Stomach (tissue), 9 donors: ENCODE measurements around the gene CHPF. TPM values are rescaled to one million over a fixed set of nuclear protein-coding genes. Genes with fewer than 3 reads are reported as not detected.

Experiments
- DNase-seq, 2 donors: peaks; one replicate each; pipeline versions ENCODE4 v3.0.0 to v3.0.0-alpha.2; 2013 to 2019
- H3K27ac ChIP-seq, 5 donors: fragments of 200-600 bp in 4 of 5; sonication (generic) in 4 of 5; one replicate each; pipeline ENCODE4 v1.5.1; 2013 to 2019; ENCODE audit warnings: mild to moderate bottlenecking in 1 of 5, moderate library complexity in 1 of 5
- H3K27me3 ChIP-seq, 3 donors: fragments of 200-600 bp; sonication (generic); one replicate each; pipeline ENCODE4 v1.5.1; 2017 to 2019; ENCODE audit warnings: mixed run types in 1 of 3
- H3K36me3 ChIP-seq, 4 donors: fragments of 200-600 bp; sonication (generic); 1 replicate in 3 of 4; 2 replicates in 1 of 4; pipeline ENCODE4 v1.5.1; 2016 to 2019
- H3K4me1 ChIP-seq, 4 donors: fragments of 200-600 bp; sonication (generic); one replicate each; pipeline ENCODE4 v1.5.1; 2016 to 2019
- H3K4me3 ChIP-seq, 4 donors: fragments of 200-600 bp; sonication (generic) in 3 of 4; one replicate each; pipeline ENCODE4 v1.5.1; 2016 to 2019; ENCODE audit warnings: mild to moderate bottlenecking in 1 of 4
- H3K9me3 ChIP-seq, 4 donors: fragments of 200-600 bp; sonication (generic); one replicate each; pipeline ENCODE4 v1.5.1; 2016 to 2019
- EP300 ChIP-seq: sonication (generic); formaldehyde crosslinking; IDR thresholded peaks from one replicate; pipeline ENCODE4 v1.6.1; 2017; ENCODE audit warnings: antibody characterized with exemption
- POLR2A ChIP-seq, 4 donors: fragments of 450-650 bp; IDR thresholded peaks; one replicate each; pipeline ENCODE4 v1.6.1; 2016; ENCODE audit warnings: antibody characterized with exemption in 4 of 4, control low read depth in 2 of 4, mild to moderate bottlenecking in 1 of 4, moderate library complexity in 1 of 4
- POLR2AphosphoS5 ChIP-seq, 3 donors: sonication (generic); formaldehyde crosslinking; IDR thresholded peaks; one replicate each; pipeline ENCODE4 v1.6.1; 2016; ENCODE audit warnings: antibody characterized with exemption in 3 of 3
- WGBS, 5 donors: extraction: QIAGEN DNeasy Blood & Tissue Kit in 3 of 5; methylation state at CpG; one replicate each; pipeline versions ENCODE4 v1.1.5 to v1.1.7; 2013 to 2018; 5-methylcytosine and 5-hydroxymethylcytosine counted together
- intact Hi-C: fragments of 100-400 bp; cut with DNase I; formaldehyde crosslinking; loops from one replicate; pipeline ENCODE4 v1.15.1; 2023; ENCODE audit warnings: low total_unique reads
- polyA plus RNA-seq, 3 donors: library from polyadenylated mRNA; stranded (reverse); fragments of 200-250 nt; gene quantifications; one replicate each; pipeline ENCODE4 v1.2.3, GENCODE V29; 2013
- total RNA-seq, 5 donors: library from RNA; depleted of rRNA; stranded (reverse); fragments of >200 nt; gene quantifications; one replicate each; pipeline versions ENCODE4 v1.1.0 to v1.2.3, GENCODE V29; 2014 to 2016
- TF ChIP-seq, protein P1 (sequence below), 7 experiments: fragments of 450-650 bp in 4 of 7; fragments of 200-600 bp in 3 of 7; sonication (generic) in 3 of 7; IDR thresholded peaks; one replicate each; pipeline ENCODE4 v1.5.1; 2016 to 2019; ENCODE audit warnings: antibody characterized with exemption in 7 of 7, control low read depth in 2 of 7, mild to moderate bottlenecking in 1 of 7
- donor health status: healthy with polysubstance abuse.
- donor health status: Bipolar disorder and iron deficiency.
- donor health status: healthy.

Gene CHPF
- total and polyA plus RNA-seq, 8 donors: 10.8 to 119 (median 45.7) TPM

DNA sequence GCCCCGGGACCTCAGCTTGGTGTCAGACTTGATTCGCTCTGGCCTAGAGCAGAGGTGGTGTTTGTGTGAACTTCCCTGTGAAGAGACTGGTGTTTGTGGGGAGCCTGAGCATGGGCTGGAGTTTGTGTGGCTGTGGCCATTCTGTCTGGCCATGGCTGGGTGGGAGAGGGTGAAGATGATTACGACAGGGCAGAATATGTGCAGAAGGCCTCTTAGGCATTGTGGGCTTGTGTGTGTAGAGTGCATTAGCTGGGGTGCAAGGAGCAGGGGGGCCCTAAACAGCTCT, 17.2 kb upstream of the CHPF start:
- no peak overlapping the region for H3K27ac ChIP-seq
- 76 to 92% (median 89%) methylated on average over 3 of the region's 3 CpGs for WGBS, 5 donors
- TF ChIP-seq POLR2A (IDR thresholded peaks at IDR 0.05) (no peak), POLR2AphosphoS5 (IDR thresholded peaks at IDR 0.05) (no peak)
- no peak overlapping the region for H3K4me3 ChIP-seq
- H3K4me1 ChIP-seq: peaks cover 0 to 8% (median 0%) of the 10 kb centered on the region in 4 donors
- DNase-seq: no peak
- peaks cover 0 to 60% (median 14%) of the 10 kb centered on the region in 4 donors for H3K36me3 ChIP-seq
- H3K27me3 ChIP-seq: no peaks in the 10 kb centered on the region
- intact Hi-C loops: no loop called here
- no peaks in the 10 kb centered on the region for H3K9me3 ChIP-seq

DNA sequence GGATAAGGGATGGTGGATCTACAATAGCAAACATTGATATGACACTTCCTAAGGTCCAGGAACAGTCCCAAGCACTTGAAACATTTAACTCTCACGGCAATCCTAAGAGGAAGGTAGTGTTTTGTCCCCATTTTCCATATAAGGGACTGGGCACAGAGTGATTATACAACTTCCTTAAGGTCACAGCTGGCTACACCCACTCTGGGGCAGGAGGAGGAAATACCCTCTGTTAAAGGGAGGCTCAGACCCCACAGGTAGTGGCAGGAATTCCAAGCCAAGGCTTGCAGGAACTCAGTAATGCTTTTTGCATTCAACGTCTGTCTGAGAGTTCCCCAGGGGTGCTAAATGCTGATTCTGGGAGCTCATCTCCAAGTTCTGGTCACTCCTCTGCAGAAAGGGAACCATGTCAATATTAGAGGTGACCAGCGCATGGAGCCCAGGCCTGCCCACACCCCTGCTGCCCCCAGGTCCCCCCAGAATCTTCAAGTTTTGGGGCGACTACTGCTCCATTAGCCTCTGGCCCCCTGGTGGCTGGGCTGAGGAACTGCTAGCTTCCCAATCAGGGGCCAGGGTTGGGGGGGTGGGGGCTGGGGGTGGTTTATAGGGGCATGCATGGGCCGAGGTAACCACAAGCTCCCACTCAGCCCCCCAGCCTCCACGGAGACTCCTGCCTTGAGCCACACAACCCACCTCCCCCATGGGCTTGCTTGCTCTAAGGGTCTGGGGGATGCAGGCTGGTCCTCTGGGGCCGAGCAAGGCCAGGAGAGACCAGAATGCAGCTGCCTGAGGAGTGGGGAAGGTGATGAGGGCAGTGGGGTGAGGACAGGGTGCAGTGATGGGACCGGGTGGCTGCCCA, 16.7 kb upstream of the CHPF start:
- 29 to 39% (median 32%) methylated on average over 6 to 8 of the region's 8 CpGs for WGBS, 5 donors
- intact Hi-C loops: no loop called here
- H3K27me3 ChIP-seq: no peaks in the 10 kb centered on the region
- no peak overlapping the region for H3K27ac ChIP-seq
- TF ChIP-seq, protein P1, sequence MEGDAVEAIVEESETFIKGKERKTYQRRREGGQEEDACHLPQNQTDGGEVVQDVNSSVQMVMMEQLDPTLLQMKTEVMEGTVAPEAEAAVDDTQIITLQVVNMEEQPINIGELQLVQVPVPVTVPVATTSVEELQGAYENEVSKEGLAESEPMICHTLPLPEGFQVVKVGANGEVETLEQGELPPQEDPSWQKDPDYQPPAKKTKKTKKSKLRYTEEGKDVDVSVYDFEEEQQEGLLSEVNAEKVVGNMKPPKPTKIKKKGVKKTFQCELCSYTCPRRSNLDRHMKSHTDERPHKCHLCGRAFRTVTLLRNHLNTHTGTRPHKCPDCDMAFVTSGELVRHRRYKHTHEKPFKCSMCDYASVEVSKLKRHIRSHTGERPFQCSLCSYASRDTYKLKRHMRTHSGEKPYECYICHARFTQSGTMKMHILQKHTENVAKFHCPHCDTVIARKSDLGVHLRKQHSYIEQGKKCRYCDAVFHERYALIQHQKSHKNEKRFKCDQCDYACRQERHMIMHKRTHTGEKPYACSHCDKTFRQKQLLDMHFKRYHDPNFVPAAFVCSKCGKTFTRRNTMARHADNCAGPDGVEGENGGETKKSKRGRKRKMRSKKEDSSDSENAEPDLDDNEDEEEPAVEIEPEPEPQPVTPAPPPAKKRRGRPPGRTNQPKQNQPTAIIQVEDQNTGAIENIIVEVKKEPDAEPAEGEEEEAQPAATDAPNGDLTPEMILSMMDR (IDR thresholded peaks at IDR 0.05): peak in 3 of 7 experiments; percentile 85 to 92 (median 88)
- no peak for TF ChIP-seq EP300
- peaks cover 0 to 8% (median 0%) of the 10 kb centered on the region in 4 donors for H3K4me1 ChIP-seq
- H3K36me3 ChIP-seq: peaks cover 0 to 58% (median 15%) of the 10 kb centered on the region in 4 donors
- no peak overlapping the region for H3K4me3 ChIP-seq
- DNase-seq: no peak
- no peaks in the 10 kb centered on the region for H3K9me3 ChIP-seq

DNA sequence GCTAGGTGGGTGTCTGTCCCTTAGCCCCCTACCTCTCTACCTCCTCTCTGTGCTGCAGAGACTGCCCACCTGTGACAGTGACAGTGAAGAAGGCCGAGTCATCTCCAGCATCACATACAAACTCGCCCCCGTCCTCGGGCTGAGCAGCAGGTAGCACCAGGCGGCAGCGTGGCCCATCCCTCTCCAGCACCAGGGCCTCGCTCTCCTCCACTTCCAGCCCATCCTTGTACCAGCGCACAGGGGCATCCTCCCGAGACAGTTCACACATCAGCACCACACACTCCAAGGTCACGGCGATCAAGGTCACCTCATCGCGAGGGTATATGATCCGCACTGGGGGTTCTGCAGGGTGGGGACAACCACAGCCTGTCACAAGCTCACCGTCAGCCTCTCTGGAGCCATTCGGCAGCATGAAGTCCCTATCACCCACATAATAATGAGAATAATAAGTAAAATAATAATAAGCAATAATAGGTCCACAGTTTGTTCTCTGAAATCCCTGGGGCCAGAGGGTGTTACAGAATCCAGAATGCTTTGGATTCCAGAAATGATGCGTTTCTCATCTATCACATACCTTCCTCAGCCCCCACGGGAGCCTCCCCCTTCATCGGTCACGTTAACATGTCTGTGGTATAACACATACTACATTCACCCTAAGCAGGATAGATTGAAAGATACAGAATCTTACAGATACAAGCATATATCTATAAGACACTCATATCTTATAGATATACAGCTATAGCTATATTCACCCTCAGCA, 15.7 kb upstream of the CHPF start:
- intact Hi-C loops: no loop called here
- H3K4me1 ChIP-seq: peaks cover 0 to 8% (median 0%) of the 10 kb centered on the region in 4 donors
- peaks cover 0 to under 1% (median 0%) of the 10 kb centered on the region in 3 donors for H3K27me3 ChIP-seq
- no peak for TF ChIP-seq EP300
- no peak for TF ChIP-seq POLR2AphosphoS5 (IDR thresholded peaks at IDR 0.05)
- TF ChIP-seq, protein P1 (IDR thresholded peaks at IDR 0.05): no peak
- TF ChIP-seq POLR2A (IDR thresholded peaks at IDR 0.05): no peak
- no peak for DNase-seq
- no peaks in the 10 kb centered on the region for H3K9me3 ChIP-seq
- H3K4me3 ChIP-seq: no peak overlapping the region
- WGBS, 5 donors: 90 to 94% (median 92%) methylated on average over 20 of the region's 20 CpGs
- H3K27ac ChIP-seq: no peak overlapping the region
- peaks cover 0 to 49% (median 14%) of the 10 kb centered on the region in 4 donors for H3K36me3 ChIP-seq

DNA sequence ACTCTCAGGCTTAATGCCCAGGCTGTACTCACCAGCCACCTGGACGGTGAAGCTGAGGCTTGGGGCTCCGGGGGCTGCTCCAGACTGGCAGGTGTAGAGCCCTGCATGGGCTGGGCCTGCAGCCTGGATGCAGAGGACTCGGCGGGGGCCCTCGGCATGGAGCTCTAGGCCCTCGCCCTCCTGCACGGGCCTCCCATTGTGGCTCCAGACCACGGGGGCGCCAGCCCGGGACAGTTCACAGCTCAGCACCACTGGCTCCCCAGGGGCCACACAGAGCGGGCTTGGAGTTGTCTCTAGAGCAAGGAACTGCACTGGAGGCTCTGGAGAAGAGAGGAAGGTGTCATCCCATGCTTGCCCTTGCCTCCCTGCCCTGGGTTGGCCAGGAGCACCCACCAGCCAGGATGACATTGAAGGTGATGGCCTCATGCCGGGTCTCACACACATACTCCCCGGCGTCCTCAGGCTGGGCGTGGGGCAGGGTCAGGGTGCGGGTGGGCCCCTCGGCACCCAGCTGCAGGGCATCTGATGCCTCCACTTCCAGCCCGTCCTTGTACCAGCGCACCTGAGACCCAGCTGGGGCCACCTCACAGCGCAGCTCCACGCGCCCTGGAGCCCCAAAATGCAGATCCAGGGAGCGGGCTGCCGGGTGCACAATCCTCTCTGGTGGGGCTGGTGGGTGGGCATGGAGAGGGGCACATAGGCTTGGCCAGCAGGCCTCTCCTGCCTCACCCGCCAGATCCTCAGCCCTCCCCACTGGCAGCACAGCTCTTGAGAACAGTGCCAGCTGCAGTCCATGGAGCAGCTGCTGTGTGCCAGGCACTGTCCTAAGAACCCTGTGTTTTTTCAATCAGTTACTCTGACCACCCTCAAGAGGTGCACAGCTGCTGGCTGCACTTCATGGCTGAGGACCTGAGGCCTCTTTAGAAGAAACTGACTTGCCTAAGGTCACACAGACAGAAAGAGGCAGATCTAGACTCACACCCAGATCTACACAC, 14.5 kb upstream of the CHPF start:
- TF ChIP-seq, protein P1 (IDR thresholded peaks at IDR 0.05): no peak
- no peak for TF ChIP-seq POLR2A (IDR thresholded peaks at IDR 0.05)
- intact Hi-C loops: no loop called here
- peaks cover 0 to 13% (median 3%) of the 10 kb centered on the region in 3 donors for H3K27me3 ChIP-seq
- peaks cover 2 to 13% (median 5%) of the 10 kb centered on the region in 4 donors for H3K4me1 ChIP-seq
- no peak for DNase-seq
- WGBS, 5 donors: 83 to 94% (median 92%) methylated on average over 15 to 25 of the region's 25 CpGs
- no peak overlapping the region for H3K27ac ChIP-seq
- H3K4me3 ChIP-seq: no peak overlapping the region
- H3K9me3 ChIP-seq: no peaks in the 10 kb centered on the region
- H3K36me3 ChIP-seq: peaks cover 0 to 36% (median 8%) of the 10 kb centered on the region in 4 donors
